Transverse colon (tissue), 4 donors: ENCODE data around the gene INPP5E. TPM values are rescaled to one million over a fixed set of nuclear protein-coding genes. Genes with fewer than 3 reads are reported as not detected.

ENCODE experiments used
- DNase-seq: peaks from one replicate; pipeline ENCODE4 v3.0.0-alpha.2; 2019
- H3K27ac ChIP-seq, 4 donors: fragments of 200-600 bp; sonication (generic); 2 replicates each; pipeline ENCODE4 v1.5.1; 2016 to 2018; ENCODE audit warnings: inconsistent platforms in 4 of 4
- H3K27me3 ChIP-seq: fragments of 200-600 bp; sonication (generic); 2 replicates; pipeline ENCODE4 v1.5.1; 2017; ENCODE audit warnings: inconsistent platforms
- H3K36me3 ChIP-seq, 4 donors: fragments of 200-600 bp; sonication (generic); 2 replicates each; pipeline ENCODE4 v1.5.1; 2017 to 2019; ENCODE audit warnings: inconsistent platforms in 4 of 4
- H3K4me1 ChIP-seq, 4 donors: fragments of 200-600 bp; sonication (generic); 2 replicates each; pipeline ENCODE4 v1.5.1; 2017 to 2020; ENCODE audit warnings: inconsistent platforms in 4 of 4
- H3K4me3 ChIP-seq, 4 donors: fragments of 200-600 bp; sonication (generic); 1 replicate in 1 of 4; 2 replicates in 3 of 4; pipeline versions ENCODE4 v1.5.1 to v1.6.1; 2017 to 2019; ENCODE audit warnings: inconsistent platforms in 4 of 4
- H3K9me3 ChIP-seq, 2 donors: fragments of 200-600 bp; sonication (generic); 2 replicates each; pipeline ENCODE4 v1.5.1; 2017 to 2019; ENCODE audit warnings: inconsistent platforms in 2 of 2
- EP300 ChIP-seq: sonication (generic); formaldehyde crosslinking; IDR thresholded peaks from one replicate; pipeline ENCODE4 v1.6.1; 2017; ENCODE audit warnings: antibody characterized with exemption, low read depth
- POLR2A ChIP-seq: fragments of 450-650 bp; IDR thresholded peaks from one replicate; pipeline ENCODE4 v1.6.1; 2016; ENCODE audit warnings: antibody characterized with exemption, mild to moderate bottlenecking, moderate library complexity
- POLR2AphosphoS5 ChIP-seq, 3 donors: sonication (generic); formaldehyde crosslinking; IDR thresholded peaks; one replicate each; pipeline ENCODE4 v1.6.1; 2016; ENCODE audit warnings: antibody characterized with exemption in 3 of 3
- WGBS, 2 donors: methylation state at CpG; one replicate each; pipeline ENCODE4 v1.1.5; 2018; ENCODE audit warnings: low coverage in 1 of 2; 5-methylcytosine and 5-hydroxymethylcytosine counted together
- in situ Hi-C, 4 donors: fragments of 200-750 bp; cut with MboI; loops; one replicate each; pipeline versions ENCODE4 v1.15.0 to v1.15.1; 2017; ENCODE audit warnings: low sequenced_read_pairs in 3 of 4, low pct_ligation_motif_present in 1 of 4, low pct_unique_long_range_greater_than_20kb in 1 of 4
- intact Hi-C: fragments of 100-400 bp; cut with DNase I; formaldehyde crosslinking; loops from one replicate; pipeline ENCODE4 v1.15.1; 2023; ENCODE audit warnings: low total_unique reads
- total RNA-seq, 4 donors: library from RNA; depleted of rRNA; stranded (reverse); fragments of >200 nt; gene quantifications; one replicate each; pipeline ENCODE4 v1.1.0, GENCODE V29; 2016
- TF ChIP-seq, protein P1 (sequence below), 5 experiments: fragments of 200-600 bp in 3 of 5; fragments of 450-650 bp in 2 of 5; sonication (generic) in 3 of 5; IDR thresholded peaks; 1 replicate in 2 of 5; 2 replicates in 3 of 5; pipeline ENCODE4 v1.5.1; 2016 to 2017; ENCODE audit warnings: antibody characterized with exemption in 5 of 5, inconsistent platforms in 3 of 5, mild to moderate bottlenecking in 2 of 5, moderate library complexity in 1 of 5

Gene INPP5E
- total RNA-seq, 4 donors from 2014 or later: 12.5 to 57.5 (median 18.3) TPM

DNA sequence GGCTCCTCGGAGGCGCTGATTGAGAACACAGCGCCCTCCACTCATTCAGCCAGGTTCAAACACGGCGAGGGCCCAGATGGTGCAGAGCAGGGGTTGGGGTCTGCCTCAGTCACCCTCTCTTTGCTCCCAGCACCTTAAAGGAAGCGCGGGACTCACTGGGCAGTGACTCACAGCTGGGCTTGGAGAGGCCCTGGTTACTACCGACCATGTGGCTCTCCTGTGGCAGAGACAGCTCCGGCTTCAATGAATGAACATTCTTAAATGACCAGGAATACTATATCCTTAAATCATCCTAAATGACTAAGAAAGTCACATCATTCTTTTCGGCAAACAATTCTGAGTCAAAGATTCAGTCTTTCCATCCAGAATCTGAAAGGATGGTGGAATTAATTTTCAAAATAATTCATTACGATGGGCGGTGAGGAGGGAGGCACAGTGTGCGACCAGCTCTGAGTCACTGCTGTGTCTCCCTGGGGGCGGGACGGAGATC is 1.6 kb upstream of the INPP5E start:
- TF ChIP-seq, protein P1, sequence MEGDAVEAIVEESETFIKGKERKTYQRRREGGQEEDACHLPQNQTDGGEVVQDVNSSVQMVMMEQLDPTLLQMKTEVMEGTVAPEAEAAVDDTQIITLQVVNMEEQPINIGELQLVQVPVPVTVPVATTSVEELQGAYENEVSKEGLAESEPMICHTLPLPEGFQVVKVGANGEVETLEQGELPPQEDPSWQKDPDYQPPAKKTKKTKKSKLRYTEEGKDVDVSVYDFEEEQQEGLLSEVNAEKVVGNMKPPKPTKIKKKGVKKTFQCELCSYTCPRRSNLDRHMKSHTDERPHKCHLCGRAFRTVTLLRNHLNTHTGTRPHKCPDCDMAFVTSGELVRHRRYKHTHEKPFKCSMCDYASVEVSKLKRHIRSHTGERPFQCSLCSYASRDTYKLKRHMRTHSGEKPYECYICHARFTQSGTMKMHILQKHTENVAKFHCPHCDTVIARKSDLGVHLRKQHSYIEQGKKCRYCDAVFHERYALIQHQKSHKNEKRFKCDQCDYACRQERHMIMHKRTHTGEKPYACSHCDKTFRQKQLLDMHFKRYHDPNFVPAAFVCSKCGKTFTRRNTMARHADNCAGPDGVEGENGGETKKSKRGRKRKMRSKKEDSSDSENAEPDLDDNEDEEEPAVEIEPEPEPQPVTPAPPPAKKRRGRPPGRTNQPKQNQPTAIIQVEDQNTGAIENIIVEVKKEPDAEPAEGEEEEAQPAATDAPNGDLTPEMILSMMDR (IDR thresholded peaks at IDR 0.05): no peak
- TF ChIP-seq POLR2A (no peak), POLR2AphosphoS5 (IDR thresholded peaks at IDR 0.05) (no peak), EP300 (no peak)
- no peaks in the 10 kb centered on the region for H3K27me3 ChIP-seq
- H3K4me1 ChIP-seq: peaks cover 21 to 32% (median 25%) of the 10 kb centered on the region in 4 donors
- peaks cover 0 to 32% (median 12%) of the 10 kb centered on the region in 4 donors for H3K36me3 ChIP-seq
- no peak for DNase-seq
- in situ Hi-C loops (no loop called here), intact Hi-C loops (no loop called here)
- no peak overlapping the region for H3K27ac ChIP-seq
- no peak overlapping the region for H3K4me3 ChIP-seq
- no peaks in the 10 kb centered on the region for H3K9me3 ChIP-seq
- WGBS, 2 donors: 90 to 93% methylated on average over 4 to 15 of the region's 15 CpGs

DNA sequence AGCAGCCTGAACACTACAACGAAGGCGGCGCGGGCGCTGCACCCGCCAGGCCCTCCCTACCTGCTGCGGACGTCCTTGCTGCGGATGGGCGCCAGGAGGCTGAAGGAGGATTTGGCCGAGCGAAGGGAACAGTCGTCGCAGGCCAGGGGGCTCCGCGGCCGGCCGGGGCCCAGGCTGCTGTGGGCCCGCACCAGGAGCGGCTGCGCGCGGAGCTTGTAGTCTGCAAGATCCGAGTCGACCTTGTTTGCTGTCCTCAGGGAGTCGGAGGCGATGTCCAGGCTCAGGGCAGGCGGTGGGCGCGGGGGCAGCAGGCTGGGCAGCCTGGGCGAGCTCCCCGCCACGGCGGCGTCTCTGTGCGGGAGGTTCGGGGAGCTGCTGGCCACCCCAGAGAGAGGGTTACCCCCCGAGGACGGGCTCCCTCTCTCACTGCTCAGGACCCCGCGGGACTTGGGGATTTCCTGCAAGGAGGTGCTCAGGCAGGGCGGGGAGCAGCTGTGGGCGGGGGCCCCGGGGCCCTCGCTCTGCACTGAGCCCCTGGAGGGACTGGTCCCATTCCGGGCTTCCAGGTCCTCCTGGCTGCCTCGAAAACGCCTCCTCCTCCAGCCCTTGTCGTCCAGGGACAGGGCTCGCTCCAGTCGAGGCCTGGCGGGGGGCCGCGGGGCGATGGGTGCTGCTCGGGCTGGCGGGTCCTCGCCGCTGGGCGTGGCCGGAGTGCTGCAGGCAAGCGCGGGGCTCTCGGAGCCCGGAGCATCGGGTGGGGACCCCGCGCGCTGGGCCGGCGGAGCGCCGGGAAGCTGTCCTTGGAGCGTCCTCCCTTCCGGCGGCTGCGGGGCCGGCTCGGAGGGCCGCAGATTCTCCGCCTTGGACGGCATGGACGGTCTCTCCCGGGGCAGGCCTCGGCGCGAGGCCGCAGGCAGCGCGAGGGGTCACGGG is 831 bp downstream of the INPP5E start:
- no peak for TF ChIP-seq POLR2A
- TF ChIP-seq, protein P1 (IDR thresholded peaks at IDR 0.05): no peak
- peak; percentile 35 for DNase-seq
- H3K36me3 ChIP-seq: peaks cover 0 to 16% (median 5%) of the 10 kb centered on the region in 4 donors
- no peaks in the 10 kb centered on the region for H3K9me3 ChIP-seq
- WGBS, 2 donors: 3% methylated on average over 35 of the region's 91 CpGs; no CpG with 5 or more reads in 1 of the 2 donors
- peak overlapping the region; percentile 73 to 99 (median 94) for H3K4me3 ChIP-seq
- peaks cover 21 to 32% (median 25%) of the 10 kb centered on the region in 4 donors for H3K4me1 ChIP-seq
- no peaks in the 10 kb centered on the region for H3K27me3 ChIP-seq
- in situ Hi-C loops: no loop called here
- intact Hi-C loops: no loop called here
- H3K27ac ChIP-seq: peak overlapping the region; percentile 85 to 91 (median 90)

DNA sequence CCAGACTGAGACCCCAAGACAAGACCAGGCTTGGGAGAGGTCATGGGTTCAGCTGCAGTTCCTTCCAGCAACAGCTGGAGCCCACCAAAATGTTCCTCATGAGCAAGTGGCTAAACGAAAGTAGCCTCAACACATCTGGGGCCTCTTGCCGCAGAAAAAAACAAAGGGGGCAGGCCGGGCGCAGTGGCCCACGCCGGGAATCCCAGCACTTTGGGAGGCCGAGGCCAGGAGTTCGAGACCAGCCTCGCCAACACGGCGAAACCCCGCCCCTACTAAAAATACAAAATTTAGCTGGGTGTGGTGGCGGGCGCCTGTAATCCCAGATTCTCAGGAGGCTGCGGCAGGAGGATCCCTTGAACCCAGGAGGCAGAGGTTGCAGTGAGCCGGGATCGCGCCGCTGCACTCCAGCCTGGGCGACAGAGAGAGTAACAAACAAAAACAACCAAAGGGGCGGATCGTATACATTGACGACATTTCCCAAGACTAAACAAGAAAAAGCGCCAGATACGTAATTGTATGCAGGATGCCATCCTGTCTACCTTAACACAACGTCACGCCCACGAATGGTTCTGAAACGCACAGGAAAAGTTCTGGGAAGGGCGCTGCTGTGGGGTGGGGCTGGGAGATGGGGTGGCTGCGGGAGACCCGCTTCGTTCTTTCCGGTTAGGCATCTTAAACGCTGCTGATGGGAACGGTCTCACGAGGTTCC is 1.7 kb downstream of the INPP5E start:
- H3K27me3 ChIP-seq: no peaks in the 10 kb centered on the region
- DNase-seq: no peak
- peak overlapping the region; percentile 73 to 99 (median 94) for H3K4me3 ChIP-seq
- peaks cover 21 to 32% (median 25%) of the 10 kb centered on the region in 4 donors for H3K4me1 ChIP-seq
- in situ Hi-C loops: no loop called here
- no peaks in the 10 kb centered on the region for H3K9me3 ChIP-seq
- intact Hi-C loops: no loop called here
- WGBS, 2 donors: 48 to 80% methylated on average over 1 to 37 of the region's 37 CpGs
- no peak for TF ChIP-seq POLR2A
- no peak for TF ChIP-seq EP300
- TF ChIP-seq, protein P1 (IDR thresholded peaks at IDR 0.05): no peak
- no peak for TF ChIP-seq POLR2AphosphoS5 (IDR thresholded peaks at IDR 0.05)
- H3K27ac ChIP-seq: peak overlapping the region in 2 of 4 donors; percentile 85 to 91
- H3K36me3 ChIP-seq: peaks cover 0 to 8% (median 1%) of the 10 kb centered on the region in 4 donors

DNA sequence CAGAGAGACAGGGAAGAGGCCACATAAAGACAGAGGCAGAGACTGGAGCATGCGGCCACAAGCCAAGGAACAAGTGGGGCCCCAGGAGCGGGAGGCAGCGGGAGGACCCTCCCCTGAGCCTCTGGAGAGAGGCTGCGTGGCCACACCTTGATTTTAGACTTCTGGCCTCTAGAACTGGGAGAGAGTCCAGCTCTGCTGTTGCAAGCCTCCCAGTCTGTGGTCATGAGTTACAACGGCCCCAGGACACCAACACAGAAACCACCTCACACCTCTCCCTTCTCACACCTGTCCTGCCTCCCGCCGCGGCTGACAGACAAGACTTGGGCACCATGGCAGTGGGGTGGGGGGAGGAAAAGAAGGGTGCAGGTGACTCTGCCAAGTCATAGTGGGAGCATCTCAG is 2.2 kb downstream of the INPP5E start:
- DNase-seq: no peak
- peaks cover 21 to 32% (median 25%) of the 10 kb centered on the region in 4 donors for H3K4me1 ChIP-seq
- in situ Hi-C loops: no loop called here
- H3K36me3 ChIP-seq: peaks cover 0 to 4% (median 0%) of the 10 kb centered on the region in 4 donors
- WGBS, 2 donors: 67% methylated on average over 8 of the region's 8 CpGs; no CpG with 5 or more reads in 1 of the 2 donors
- TF ChIP-seq, protein P1 (IDR thresholded peaks at IDR 0.05): no peak
- TF ChIP-seq POLR2A (no peak), POLR2AphosphoS5 (IDR thresholded peaks at IDR 0.05) (no peak), EP300 (no peak)
- no peaks in the 10 kb centered on the region for H3K9me3 ChIP-seq
- H3K27ac ChIP-seq: no peak overlapping the region
- H3K27me3 ChIP-seq: no peaks in the 10 kb centered on the region
- peak overlapping the region in 1 of 4 donors; percentile 96 for H3K4me3 ChIP-seq
- intact Hi-C loops: no loop called here
